K562 (cell line): ENCODE data around the gene MAPT. TPM values are rescaled to one million over a fixed set of nuclear protein-coding genes. Genes with fewer than 3 reads are reported as not detected.
A peak's percentile ranks its signal among the peaks of the same experiment; 100 is the strongest.

Source experiments
- ATAC-seq: fragments of 200-7000 bp; cut with Tn5 transposase; 3 replicates; pipeline ENCODE4 v1.9.1; 2020; ENCODE audit warnings: moderate library complexity
- BruUV-seq: library from RNA; stranded (reverse); fragments of 400-500 nt; replicated peaks from 2 replicates; lab custom pipeline; 2021; lab: Mats Ljungman, UMichigan
- CTCF ChIA-PET: fragments of 300-600 bp; formaldehyde crosslinking; extraction: SDS; loops from one replicate; lab custom pipeline; 2021; ENCODE audit warnings: low intra/inter-chr PET ratio; lab: Yijun Ruan, JAX
- POLR2A ChIA-PET: fragments of 300-600, 350-650 bp; sonication (Branson Sonifier 250); formaldehyde crosslinking; extraction: SDS; loops from one replicate; lab custom pipeline; 2021; ENCODE audit warnings: antibody characterized with exemption, inconsistent platforms; lab: Yijun Ruan, JAX
- DNase-seq, 4 experiments: peaks; one replicate each; pipeline versions ENCODE4 v3.0.0 to v3.0.0-alpha.2; 2011 to 2018; ENCODE audit warnings: low spot score in 3 of 4, mixed read lengths in 3 of 4; ENCODE audit errors: extremely low read depth in 1 of 4
- FAIRE-seq: peaks from 2 replicates; lab custom pipeline; 2011; peaks lifted over from hg19 to GRCh38; lab: Jason Lieb, UNC
- H2AFZ ChIP-seq: 2 replicates; pipeline ENCODE4 v1.6.0; 2011; ENCODE audit warnings: low read depth, low read length, control low read depth, inconsistent platforms
- H3K27ac ChIP-seq: fragments of 200-600 bp; 3 replicates; pipeline ENCODE4 v1.8.0; 2011; ENCODE audit warnings: low read depth, mild to moderate bottlenecking, control low read depth, inconsistent platforms, low read length, moderate library complexity, mixed read lengths; ENCODE audit errors: extremely low read depth
- H3K27me3 ChIP-seq, 2 experiments: fragments of 300-600 bp in 1 of 2; 2 replicates in 1 of 2; 3 replicates in 1 of 2; pipeline versions ENCODE4 v1.6.0 to v1.8.0; 2011; ENCODE audit warnings: inconsistent platforms in 2 of 2, low read length in 2 of 2, mild to moderate bottlenecking in 1 of 2, mixed read lengths in 1 of 2, moderate library complexity in 1 of 2; ENCODE audit not compliant: control insufficient read depth in 2 of 2, insufficient read depth in 2 of 2
- H3K36me3 ChIP-seq: fragments of 300-600 bp; 3 replicates; pipeline ENCODE4 v1.8.0; 2011; ENCODE audit warnings: mild to moderate bottlenecking, low read length, inconsistent platforms; ENCODE audit not compliant: control insufficient read depth, insufficient read depth
- H3K4me1 ChIP-seq, 2 experiments: fragments of 200-600 bp in 1 of 2; replicated peaks in 1 of 2; 2 replicates in 1 of 2; 3 replicates in 1 of 2; pipeline versions ENCODE4 v1.5.1 to v1.8.0; 2011; ENCODE audit warnings: inconsistent platforms in 2 of 2, low read length in 2 of 2, mild to moderate bottlenecking in 1 of 2, mixed read lengths in 1 of 2, moderate library complexity in 1 of 2; ENCODE audit not compliant: control insufficient read depth in 2 of 2, insufficient read depth in 2 of 2
- H3K4me2 ChIP-seq: 2 replicates; pipeline ENCODE4 v1.6.1; 2011; ENCODE audit warnings: low read length, control low read depth, inconsistent platforms, mixed read lengths; ENCODE audit not compliant: insufficient read depth
- H3K4me3 ChIP-seq: fragments of 200-600 bp; sonication (generic), shearing (Covaris generic); 2 replicates; pipeline ENCODE4 v1.5.1; 2016; ENCODE audit warnings: control low read depth, inconsistent platforms
- H3K79me2 ChIP-seq: fragments of 200-600 bp; 3 replicates; pipeline ENCODE4 v1.8.0; 2011; ENCODE audit warnings: low read length, inconsistent platforms; ENCODE audit not compliant: control insufficient read depth, insufficient read depth
- H3K9ac ChIP-seq, 2 experiments: 2 replicates each; pipeline versions ENCODE4 v1.6.0 to v1.6.1; 2011; ENCODE audit warnings: low read depth in 2 of 2, low read length in 2 of 2, control low read depth in 1 of 2, inconsistent platforms in 1 of 2, mild to moderate bottlenecking in 1 of 2, mixed read lengths in 1 of 2; ENCODE audit not compliant: insufficient read depth in 1 of 2
- H3K9me1 ChIP-seq: one replicate; pipeline ENCODE4 v1.6.0; 2011; ENCODE audit warnings: inconsistent platforms, mild to moderate bottlenecking, low read length, moderate library complexity; ENCODE audit not compliant: control insufficient read depth, insufficient read depth
- H3K9me3 ChIP-seq: replicated peaks from 2 replicates; pipeline ENCODE4 v1.5.1; 2011; ENCODE audit warnings: low read depth, low read length, inconsistent platforms; ENCODE audit not compliant: control insufficient read depth, insufficient read depth
- H4K20me1 ChIP-seq: replicated peaks from 2 replicates; pipeline ENCODE4 v1.6.1; 2011; ENCODE audit warnings: low read length, inconsistent platforms, mixed read lengths; ENCODE audit not compliant: control insufficient read depth, insufficient read depth
- CEBPB ChIP-seq: fragments of 450-650 bp; IDR thresholded peaks from 2 replicates; pipeline ENCODE4 v1.6.1; 2016; ENCODE audit warnings: missing genetic modification characterization, missing compliant biosample characterization
- ELF1 ChIP-seq: fragments of 200-800 bp; sonication (Bioruptor generic); IDR thresholded peaks from 2 replicates; pipeline ENCODE4 v1.6.1; 2016; ENCODE audit warnings: missing genetic modification characterization, missing compliant biosample characterization
- ERF ChIP-seq: fragments of 450-650 bp; formaldehyde crosslinking; IDR thresholded peaks from 2 replicates; pipeline ENCODE4 v1.4.0; 2020; ENCODE audit warnings: mild to moderate bottlenecking, mixed read lengths
- FOSL1 ChIP-seq: fragments of 200-800 bp; sonication (Bioruptor generic); conservative IDR thresholded peaks from 2 replicates; pipeline ENCODE4 v1.6.1; 2016; ENCODE audit warnings: missing genetic modification characterization, missing compliant biosample characterization
- HEY1 ChIP-seq: fragments of 250-450 bp; sonication (Bioruptor Pico); IDR thresholded peaks from 2 replicates; pipeline ENCODE4 v1.5.0; 2020; ENCODE audit warnings: mild to moderate bottlenecking, moderate library complexity, borderline replicate concordance
- KLF16 ChIP-seq: IDR thresholded peaks from 2 replicates; pipeline ENCODE4 v1.6.1; 2016; ENCODE audit warnings: antibody characterized with exemption
- MAFF ChIP-seq: IDR thresholded peaks from 2 replicates; pipeline ENCODE4 v1.6.1; 2012; ENCODE audit warnings: low read length, improper control_type of control experiment
- SMARCE1 ChIP-seq: fragments of 450-650 bp; IDR thresholded peaks from 2 replicates; pipeline ENCODE4 v1.7.1; 2016; ENCODE audit warnings: mild to moderate bottlenecking
- ZNF140 ChIP-seq: fragments of 250-450 bp; sonication (Bioruptor Pico); IDR thresholded peaks from 2 replicates; pipeline ENCODE4 v1.8.0; 2021; ENCODE audit warnings: moderate library complexity, mild to moderate bottlenecking, inconsistent platforms
- ZNF589 ChIP-seq: fragments of 200-800 bp; sonication (Bioruptor generic); IDR thresholded peaks from 2 replicates; pipeline ENCODE4 v1.6.1; 2016; ENCODE audit warnings: low read depth, missing genetic modification characterization, missing compliant biosample characterization
- WGBS: fragments of 100-300 bp; shearing (Covaris generic); methylation state at CpG from one replicate; pipeline ENCODE4 v1.1.6; 2016; ENCODE audit warnings: low coverage, mixed read lengths; ENCODE audit not compliant: insufficient coverage; ENCODE audit errors: missing lambda C conversion rate; 5-methylcytosine and 5-hydroxymethylcytosine counted together
- in situ Hi-C: fragments of 300-500 bp; cut with MboI; formaldehyde crosslinking; loops from 4 replicates; pipeline ENCODE4 v1.15.0; 2018; ENCODE audit warnings: inconsistent platforms, mixed read lengths
- intact Hi-C: fragments of 100-400 bp; cut with micrococcal nuclease; formaldehyde crosslinking; loops from 2 replicates; pipeline ENCODE4 v1.14.2; 2022
- polyA plus RNA-seq, 8 experiments: library from polyadenylated mRNA; depleted of rRNA in 4 of 8; stranded (reverse) in 5 of 8; unstranded in 3 of 8; fragments of >200 nt; fragmentation: Nextera tagmentation in 2 of 8; fragmentation: Illumina TruSeq in 1 of 8; extraction: Ambion mirVana in 2 of 8; extraction: Trizol in 1 of 8; gene quantifications; 2 replicates each; pipeline versions ENCODE4 v1.2.1 to v1.2.3, GENCODE V29; 2011 to 2014; ENCODE audit warnings: inconsistent platforms in 1 of 8, missing spikeins in 1 of 8
- total RNA-seq, 7 experiments: library from RNA; depleted of rRNA in 6 of 7; stranded (reverse); fragments of >200 nt in 6 of 7; fragmentation: Illumina TruSeq in 2 of 7; extraction: Trizol in 2 of 7; gene quantifications; 2 replicates each; pipeline versions ENCODE4 v1.2.1 to v1.2.3, GENCODE V29; 2011 to 2021; ENCODE audit warnings: low replicate concordance in 1 of 7
- TF ChIP-seq, protein P1 (sequence below): fragments of 200-800 bp; sonication (Bioruptor generic); IDR thresholded peaks from 2 replicates; pipeline ENCODE4 v1.6.1; 2017; ENCODE audit warnings: missing genetic modification characterization, missing compliant biosample characterization
- TF ChIP-seq, protein P2 (sequence below): sonication (generic); formaldehyde crosslinking; IDR thresholded peaks from 2 replicates; pipeline ENCODE4 v1.8.1; 2023; ENCODE audit warnings: mild to moderate bottlenecking, missing genetic modification reagents
- TF ChIP-seq, protein P3 (sequence below): sonication (generic); IDR thresholded peaks from 2 replicates; pipeline ENCODE4 v1.6.1; 2016
- TF ChIP-seq, protein P4 (sequence below): sonication (generic); formaldehyde crosslinking; IDR thresholded peaks from 2 replicates; pipeline ENCODE4 v1.9.0; 2022; ENCODE audit warnings: mild to moderate bottlenecking, missing genetic modification reagents
- TF ChIP-seq, protein P5 (sequence below), 2 experiments: fragments of 450-650 bp in 1 of 2; sonication (generic) in 1 of 2; formaldehyde crosslinking; conservative IDR thresholded peaks; 2 replicates each; pipeline versions ENCODE4 v1.4.0 to v1.8.1; 2020 to 2022; ENCODE audit warnings: mild to moderate bottlenecking in 1 of 2, missing genetic modification reagents in 1 of 2
- TF ChIP-seq, protein P6 (sequence below), 2 experiments: fragments of 450-650 bp in 1 of 2; sonication (generic) in 1 of 2; formaldehyde crosslinking in 1 of 2; IDR thresholded peaks in 1 of 2; conservative IDR thresholded peaks in 1 of 2; 2 replicates each; pipeline versions ENCODE4 v1.6.1 to v1.8.1; 2016 to 2023; ENCODE audit warnings: mild to moderate bottlenecking in 2 of 2, moderate library complexity in 2 of 2, inconsistent platforms in 1 of 2, missing genetic modification reagents in 1 of 2

The MAPT gene
- total and polyA plus RNA-seq, 9 of the 15 experiments (the other 6 are each of a cell fraction or from before 2014, with no cell fraction given) = 0.04 to 1.1 (median 0.36) TPM

DNA sequence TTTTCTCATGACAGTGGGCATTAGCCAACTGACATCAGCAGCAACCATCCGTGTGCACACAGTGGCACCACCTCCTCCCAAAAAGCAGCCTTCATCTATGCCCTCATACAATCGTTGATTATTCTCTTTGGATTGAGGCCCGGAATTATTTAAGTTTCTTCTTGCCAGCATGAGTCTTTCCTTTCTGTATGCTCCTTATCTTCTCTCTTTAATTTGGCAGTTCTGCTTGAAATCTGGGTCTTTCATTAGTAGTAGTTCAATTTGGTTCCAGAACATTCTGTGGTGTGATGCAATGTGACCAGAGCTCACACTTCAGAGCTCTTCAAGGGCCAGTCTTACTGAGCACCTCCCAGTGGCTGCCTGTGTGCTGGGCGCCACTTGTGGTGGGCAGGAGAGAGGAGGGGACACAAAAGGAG is 52.5 kb downstream of the MAPT start:
- DNase-seq (no peak), FAIRE-seq (no peak), ATAC-seq (peak; percentile 35; the same call in 2 of the 3 replicates)
- Histone ChIP-seq H3K9me1 (no peaks in the 10 kb centered on the region), H3K4me1 (peaks cover 6 to 14% of the 10 kb centered on the region in 2 experiments), H3K4me3 (no peak overlapping the region), H3K79me2 (no peaks in the 10 kb centered on the region), H3K4me2 (no peak overlapping the region), H3K9me3 (no peaks in the 10 kb centered on the region), H3K27me3 (peaks cover 36 to 45% of the 10 kb centered on the region in 2 experiments; a peak in 4 of 5 replicates), H3K9ac (no peak overlapping the region), H3K36me3 (no peaks in the 10 kb centered on the region), H3K27ac (no peak overlapping the region), H4K20me1 (no peaks in the 10 kb centered on the region; the same call in 1 of the 2 replicates), H2AFZ (no peak overlapping the region)
- intact Hi-C loops = no loop called here
- 54% methylated on average over 4 of the region's 4 CpGs for WGBS
- in situ Hi-C loops = no loop called here
- ChIA-PET CTCF (no interaction called here), POLR2A (no interaction called here)
- no TSS peak for BruUV-seq
- TF ChIP-seq ZNF589 (CRISPR knock-in tag) = no peak
- TF ChIP-seq, protein P1, sequence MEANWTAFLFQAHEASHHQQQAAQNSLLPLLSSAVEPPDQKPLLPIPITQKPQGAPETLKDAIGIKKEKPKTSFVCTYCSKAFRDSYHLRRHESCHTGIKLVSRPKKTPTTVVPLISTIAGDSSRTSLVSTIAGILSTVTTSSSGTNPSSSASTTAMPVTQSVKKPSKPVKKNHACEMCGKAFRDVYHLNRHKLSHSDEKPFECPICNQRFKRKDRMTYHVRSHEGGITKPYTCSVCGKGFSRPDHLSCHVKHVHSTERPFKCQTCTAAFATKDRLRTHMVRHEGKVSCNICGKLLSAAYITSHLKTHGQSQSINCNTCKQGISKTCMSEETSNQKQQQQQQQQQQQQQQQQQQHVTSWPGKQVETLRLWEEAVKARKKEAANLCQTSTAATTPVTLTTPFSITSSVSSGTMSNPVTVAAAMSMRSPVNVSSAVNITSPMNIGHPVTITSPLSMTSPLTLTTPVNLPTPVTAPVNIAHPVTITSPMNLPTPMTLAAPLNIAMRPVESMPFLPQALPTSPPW (CRISPR knock-in tag) = no peak
- TF ChIP-seq HEY1 (CRISPR knock-in tag) = no peak
- TF ChIP-seq ZNF140 (CRISPR knock-in tag) = no peak
- no peak for TF ChIP-seq FOSL1 (tag)
- TF ChIP-seq ERF (CRISPR knock-in tag) = no peak
- no peak for TF ChIP-seq KLF16
- TF ChIP-seq SMARCE1 = no peak
- TF ChIP-seq, protein P2, sequence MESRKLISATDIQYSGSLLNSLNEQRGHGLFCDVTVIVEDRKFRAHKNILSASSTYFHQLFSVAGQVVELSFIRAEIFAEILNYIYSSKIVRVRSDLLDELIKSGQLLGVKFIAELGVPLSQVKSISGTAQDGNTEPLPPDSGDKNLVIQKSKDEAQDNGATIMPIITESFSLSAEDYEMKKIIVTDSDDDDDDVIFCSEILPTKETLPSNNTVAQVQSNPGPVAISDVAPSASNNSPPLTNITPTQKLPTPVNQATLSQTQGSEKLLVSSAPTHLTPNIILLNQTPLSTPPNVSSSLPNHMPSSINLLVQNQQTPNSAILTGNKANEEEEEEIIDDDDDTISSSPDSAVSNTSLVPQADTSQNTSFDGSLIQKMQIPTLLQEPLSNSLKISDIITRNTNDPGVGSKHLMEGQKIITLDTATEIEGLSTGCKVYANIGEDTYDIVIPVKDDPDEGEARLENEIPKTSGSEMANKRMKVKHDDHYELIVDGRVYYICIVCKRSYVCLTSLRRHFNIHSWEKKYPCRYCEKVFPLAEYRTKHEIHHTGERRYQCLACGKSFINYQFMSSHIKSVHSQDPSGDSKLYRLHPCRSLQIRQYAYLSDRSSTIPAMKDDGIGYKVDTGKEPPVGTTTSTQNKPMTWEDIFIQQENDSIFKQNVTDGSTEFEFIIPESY (CRISPR knock-in tag) = no peak
- TF ChIP-seq, protein P3, sequence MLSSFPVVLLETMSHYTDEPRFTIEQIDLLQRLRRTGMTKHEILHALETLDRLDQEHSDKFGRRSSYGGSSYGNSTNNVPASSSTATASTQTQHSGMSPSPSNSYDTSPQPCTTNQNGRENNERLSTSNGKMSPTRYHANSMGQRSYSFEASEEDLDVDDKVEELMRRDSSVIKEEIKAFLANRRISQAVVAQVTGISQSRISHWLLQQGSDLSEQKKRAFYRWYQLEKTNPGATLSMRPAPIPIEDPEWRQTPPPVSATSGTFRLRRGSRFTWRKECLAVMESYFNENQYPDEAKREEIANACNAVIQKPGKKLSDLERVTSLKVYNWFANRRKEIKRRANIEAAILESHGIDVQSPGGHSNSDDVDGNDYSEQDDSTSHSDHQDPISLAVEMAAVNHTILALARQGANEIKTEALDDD = no peak
- TF ChIP-seq, protein P4, sequence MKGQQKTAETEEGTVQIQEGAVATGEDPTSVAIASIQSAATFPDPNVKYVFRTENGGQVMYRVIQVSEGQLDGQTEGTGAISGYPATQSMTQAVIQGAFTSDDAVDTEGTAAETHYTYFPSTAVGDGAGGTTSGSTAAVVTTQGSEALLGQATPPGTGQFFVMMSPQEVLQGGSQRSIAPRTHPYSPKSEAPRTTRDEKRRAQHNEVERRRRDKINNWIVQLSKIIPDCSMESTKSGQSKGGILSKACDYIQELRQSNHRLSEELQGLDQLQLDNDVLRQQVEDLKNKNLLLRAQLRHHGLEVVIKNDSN (CRISPR knock-in tag) = no peak
- TF ChIP-seq, protein P5, sequence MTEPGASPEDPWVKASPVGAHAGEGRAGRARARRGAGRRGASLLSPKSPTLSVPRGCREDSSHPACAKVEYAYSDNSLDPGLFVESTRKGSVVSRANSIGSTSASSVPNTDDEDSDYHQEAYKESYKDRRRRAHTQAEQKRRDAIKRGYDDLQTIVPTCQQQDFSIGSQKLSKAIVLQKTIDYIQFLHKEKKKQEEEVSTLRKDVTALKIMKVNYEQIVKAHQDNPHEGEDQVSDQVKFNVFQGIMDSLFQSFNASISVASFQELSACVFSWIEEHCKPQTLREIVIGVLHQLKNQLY (CRISPR knock-in tag; conservative IDR thresholded peaks at IDR 0.05) = no peak
- TF ChIP-seq MAFF = no peak
- TF ChIP-seq ELF1 (tag) = no peak
- peak; percentile 44; the same call in 1 of the 2 replicates for TF ChIP-seq CEBPB (tag)
- TF ChIP-seq, protein P6, sequence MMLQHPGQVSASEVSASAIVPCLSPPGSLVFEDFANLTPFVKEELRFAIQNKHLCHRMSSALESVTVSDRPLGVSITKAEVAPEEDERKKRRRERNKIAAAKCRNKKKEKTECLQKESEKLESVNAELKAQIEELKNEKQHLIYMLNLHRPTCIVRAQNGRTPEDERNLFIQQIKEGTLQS (IDR thresholded peaks at IDR 0.05) = peak; percentile 26; the same call in 1 of the 2 replicates
- TF ChIP-seq, protein P6 (CRISPR knock-in tag; conservative IDR thresholded peaks at IDR 0.05) = no peak
